ENCODE results near the gene PCDHGB2.
A peak's percentile ranks its signal among the peaks of the same experiment; 100 is the strongest.
"Not testable (repeated sequence)": the region's sequence is repeated elsewhere in the genome, so short reads cannot be mapped to it uniquely, and the experiment has no call there.

PCDHGB2 gene

DNA sequence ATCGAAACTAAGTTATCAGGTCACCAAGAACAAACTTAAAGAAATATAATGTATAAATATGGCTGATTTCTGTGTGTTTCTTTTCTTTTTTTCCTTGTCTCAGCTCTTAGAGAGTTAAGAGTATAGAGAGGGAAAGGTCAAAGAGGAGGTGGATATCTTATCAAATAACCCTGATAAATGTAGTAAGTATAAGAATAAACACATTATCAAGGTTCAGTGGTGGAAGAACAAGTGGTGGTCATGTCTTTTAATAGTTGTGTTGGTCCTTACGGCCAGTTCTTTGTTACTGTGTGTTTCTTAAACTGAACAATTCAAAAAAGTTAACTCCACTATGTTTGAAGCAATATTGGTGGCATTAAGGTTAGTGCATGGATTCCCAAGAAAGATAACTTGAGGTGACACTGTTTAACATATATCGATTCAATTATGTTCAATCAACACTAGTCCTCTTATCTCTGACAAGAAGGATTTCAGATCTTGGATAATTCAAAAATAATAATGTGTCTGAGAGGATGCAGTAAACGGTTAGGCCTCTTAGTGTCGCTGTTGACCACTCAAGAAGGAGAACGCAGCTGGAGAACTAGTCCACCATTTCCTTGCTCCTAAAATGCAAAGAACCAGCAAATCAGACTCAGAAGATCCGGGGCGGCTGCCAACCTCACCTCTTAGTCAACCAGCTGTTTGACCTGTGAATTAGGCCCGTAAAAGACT, 16.4 kb upstream of the PCDHGB2 start, which contains the start of gene PCDHGA3:
Gene PCDHGA3 (plus strand): TSS at position 588 of the 711 bp plus-strand sequence. CDS start 205 bp downstream, outside the sequence.
- peak within 1 kb of the TSS; percentile 53 for H3K4me3 ChIP-seq (replicated peaks; ENCODE audit: low read depth, low read length)
- peak; percentile 74 for DNase-seq (ENCODE audit: low read depth)
- peak; percentile 49 for TF ChIP-seq CTCF (IDR thresholded peaks at IDR 0.05; ENCODE audit: low read length, missing control alignments)

DNA sequence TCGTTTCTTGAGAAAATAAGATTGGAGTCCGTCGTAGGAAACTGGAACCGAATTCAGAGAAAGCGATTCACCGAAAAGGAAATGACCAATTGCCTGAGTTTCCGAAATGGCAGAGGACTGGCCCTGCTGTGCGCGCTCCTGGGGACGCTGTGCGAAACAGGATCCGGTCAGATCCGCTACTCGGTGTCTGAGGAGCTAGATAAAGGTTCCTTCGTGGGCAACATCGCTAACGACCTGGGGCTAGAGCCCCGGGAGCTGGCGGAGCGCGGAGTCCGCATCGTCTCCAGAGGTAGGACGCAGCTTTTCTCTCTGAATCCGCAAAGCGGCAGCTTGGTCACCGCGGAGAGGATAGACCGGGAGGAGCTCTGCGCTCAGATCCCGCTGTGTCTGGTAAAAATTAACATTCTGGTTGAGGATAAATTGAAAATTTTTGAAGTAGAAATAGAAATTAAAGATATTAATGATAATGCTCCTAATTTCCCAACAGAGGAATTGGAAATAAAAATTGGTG, 15.8 kb upstream of the PCDHGB2 start:
- DNase-seq (ENCODE audit: low read depth): no peak
- peak overlapping the region; percentile 53 for H3K4me3 ChIP-seq (replicated peaks; ENCODE audit: low read depth, low read length)
- TF ChIP-seq CTCF (IDR thresholded peaks at IDR 0.05; ENCODE audit: low read length, missing control alignments): no peak

- no peak for DNase-seq (ENCODE audit: low read depth)
- no peak for TF ChIP-seq CTCF (IDR thresholded peaks at IDR 0.05; ENCODE audit: low read length, missing control alignments)
Observed at GRCh38 chr5:141345327-141345726, 14.5 kb upstream of the PCDHGB2 start.

GRCh38 chr5:141346017-141346416, 13.8 kb upstream of the PCDHGB2 start:
- H3K4me3 ChIP-seq (replicated peaks; ENCODE audit: low read depth, low read length); DNase-seq (ENCODE audit: low read depth): not testable (repeated sequence)

More at GRCh38 chr5:141345327-141345726, 14.5 kb upstream of the PCDHGB2 start:
- no peak overlapping the region for H3K4me3 ChIP-seq (replicated peaks; ENCODE audit: low read depth, low read length)

DNA sequence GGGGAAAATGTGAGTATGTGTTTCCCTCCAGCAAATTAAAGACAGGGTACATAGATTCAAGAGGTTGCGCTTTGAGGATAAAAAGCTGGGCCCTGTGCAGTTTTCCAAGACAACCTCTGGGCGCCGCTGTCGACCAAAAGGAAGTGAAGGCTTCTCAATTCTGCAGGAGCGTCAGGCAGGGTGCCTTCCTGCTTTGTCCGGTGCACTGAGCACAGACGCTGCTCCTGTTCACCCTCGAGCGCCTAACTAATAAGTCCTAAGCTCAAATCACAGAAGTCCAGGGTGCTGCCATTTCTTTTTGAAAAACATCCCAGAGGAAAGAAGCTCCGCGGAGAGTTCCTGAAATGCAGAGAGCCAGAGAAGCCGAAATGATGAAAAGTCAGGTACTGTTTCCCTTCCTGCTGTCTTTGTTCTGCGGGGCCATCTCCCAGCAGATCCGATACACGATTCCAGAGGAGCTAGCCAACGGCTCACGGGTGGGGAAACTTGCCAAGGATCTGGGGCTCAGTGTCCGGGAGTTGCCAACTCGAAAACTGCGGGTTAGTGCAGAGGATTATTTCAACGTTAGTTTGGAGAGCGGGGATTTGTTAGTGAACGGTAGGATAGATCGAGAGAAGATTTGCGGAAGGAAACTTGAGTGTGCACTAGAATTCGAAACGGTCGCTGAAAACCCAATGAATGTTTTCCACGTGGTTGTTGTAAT, 9.7 kb upstream of the PCDHGB2 start, which contains the start of gene PCDHGB1:
Gene PCDHGB1 (plus strand): TSS at position 183 of the 703 bp plus-strand sequence. CDS start 162 bp downstream, at position 345.
- peak; percentile 66 for DNase-seq (ENCODE audit: low read depth)
- peak; percentile 55 for TF ChIP-seq CTCF (IDR thresholded peaks at IDR 0.05; ENCODE audit: low read length, missing control alignments)
- H3K4me3 ChIP-seq (replicated peaks; ENCODE audit: low read depth, low read length): peak within 1 kb of the TSS; percentile 40

DNA sequence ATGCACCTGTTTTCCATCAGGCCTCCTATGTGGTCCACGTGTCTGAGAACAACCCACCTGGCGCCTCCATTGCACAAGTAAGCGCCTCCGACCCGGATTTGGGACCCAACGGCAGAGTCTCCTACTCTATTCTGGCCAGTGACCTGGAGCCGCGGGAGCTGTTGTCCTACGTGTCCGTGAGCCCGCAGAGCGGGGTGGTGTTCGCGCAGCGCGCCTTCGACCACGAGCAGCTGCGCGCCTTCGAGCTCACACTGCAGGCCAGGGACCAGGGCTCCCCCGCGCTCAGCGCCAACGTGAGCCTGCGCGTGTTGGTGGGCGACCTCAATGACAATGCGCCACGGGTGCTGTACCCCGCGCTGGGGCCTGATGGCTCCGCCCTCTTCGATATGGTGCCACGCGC, 8.2 kb upstream of the PCDHGB2 start:
- TF ChIP-seq CTCF (IDR thresholded peaks at IDR 0.05; ENCODE audit: low read length, missing control alignments): no peak
- DNase-seq (ENCODE audit: low read depth): no peak
- H3K4me3 ChIP-seq (replicated peaks; ENCODE audit: low read depth, low read length): no peak overlapping the region

DNA sequence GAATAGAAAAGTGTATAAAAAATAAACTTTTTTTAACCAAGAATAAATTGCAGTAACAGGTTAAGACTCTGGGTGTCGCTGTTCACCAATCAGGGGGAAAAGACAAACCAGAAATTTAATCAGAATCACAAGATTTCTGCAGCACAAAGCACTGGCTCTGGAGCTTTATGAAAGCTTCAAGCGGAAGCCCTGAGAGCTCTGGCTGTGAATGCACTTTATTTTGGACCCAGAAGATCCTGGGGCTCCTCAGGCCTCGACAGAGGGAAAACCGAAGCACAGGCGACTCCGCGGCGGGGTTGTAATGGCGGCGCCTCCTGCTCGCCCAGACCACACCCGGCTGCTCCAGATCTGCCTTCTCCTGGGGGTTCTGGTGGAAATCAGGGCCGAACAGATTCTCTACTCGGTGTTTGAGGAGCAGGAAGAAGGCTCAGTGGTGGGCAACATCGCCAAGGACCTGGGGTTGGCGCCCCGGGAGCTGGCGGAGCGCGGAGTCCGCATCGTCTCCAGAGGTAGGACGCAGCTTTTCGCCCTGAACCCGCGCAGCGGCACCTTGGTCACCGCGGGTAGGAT, 4.8 kb upstream of the PCDHGB2 start, which contains the start of gene PCDHGA4:
Gene PCDHGA4 (plus strand): TSS at position 122 of the 570 bp plus-strand sequence. CDS start 87 bp downstream, at position 209.
- peak; percentile 50 for TF ChIP-seq CTCF (IDR thresholded peaks at IDR 0.05; ENCODE audit: low read length, missing control alignments)
- peak within 1 kb of the TSS; percentile 47 for H3K4me3 ChIP-seq (replicated peaks; ENCODE audit: low read depth, low read length)
- DNase-seq (ENCODE audit: low read depth): peak; percentile 49

Measured in fibroblast of pulmonary artery (primary cell).